Measurements from ENCODE around the gene FLII.

- TF ChIP-seq ZNF425 (CRISPR knock-in tag; conservative IDR thresholded peaks at IDR 0.05) (no peak), RELA (CRISPR knock-in tag; IDR thresholded peaks at IDR 0.05; ENCODE audit: borderline replicate concordance) (no peak), ATF6 (CRISPR knock-in tag; IDR thresholded peaks at IDR 0.05) (no peak), ZNF232 (CRISPR knock-in tag; IDR thresholded peaks at IDR 0.05) (no peak), FOXP1 (CRISPR knock-in tag; IDR thresholded peaks at IDR 0.05; ENCODE audit: borderline replicate concordance) (no peak), SP1 (CRISPR knock-in tag; conservative IDR thresholded peaks at IDR 0.05) (no peak), CREB1 (CRISPR knock-in tag; IDR thresholded peaks at IDR 0.05) (no peak), USF2 (CRISPR knock-in tag; IDR thresholded peaks at IDR 0.05) (no peak), RORB (CRISPR knock-in tag; IDR thresholded peaks at IDR 0.05) (no peak), SMAD3 (CRISPR knock-in tag; IDR thresholded peaks at IDR 0.05; ENCODE audit: borderline replicate concordance) (no peak)
- TF ChIP-seq, protein P1, sequence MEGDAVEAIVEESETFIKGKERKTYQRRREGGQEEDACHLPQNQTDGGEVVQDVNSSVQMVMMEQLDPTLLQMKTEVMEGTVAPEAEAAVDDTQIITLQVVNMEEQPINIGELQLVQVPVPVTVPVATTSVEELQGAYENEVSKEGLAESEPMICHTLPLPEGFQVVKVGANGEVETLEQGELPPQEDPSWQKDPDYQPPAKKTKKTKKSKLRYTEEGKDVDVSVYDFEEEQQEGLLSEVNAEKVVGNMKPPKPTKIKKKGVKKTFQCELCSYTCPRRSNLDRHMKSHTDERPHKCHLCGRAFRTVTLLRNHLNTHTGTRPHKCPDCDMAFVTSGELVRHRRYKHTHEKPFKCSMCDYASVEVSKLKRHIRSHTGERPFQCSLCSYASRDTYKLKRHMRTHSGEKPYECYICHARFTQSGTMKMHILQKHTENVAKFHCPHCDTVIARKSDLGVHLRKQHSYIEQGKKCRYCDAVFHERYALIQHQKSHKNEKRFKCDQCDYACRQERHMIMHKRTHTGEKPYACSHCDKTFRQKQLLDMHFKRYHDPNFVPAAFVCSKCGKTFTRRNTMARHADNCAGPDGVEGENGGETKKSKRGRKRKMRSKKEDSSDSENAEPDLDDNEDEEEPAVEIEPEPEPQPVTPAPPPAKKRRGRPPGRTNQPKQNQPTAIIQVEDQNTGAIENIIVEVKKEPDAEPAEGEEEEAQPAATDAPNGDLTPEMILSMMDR (IDR thresholded peaks at IDR 0.05), result no peak
- TF ChIP-seq, protein P2, sequence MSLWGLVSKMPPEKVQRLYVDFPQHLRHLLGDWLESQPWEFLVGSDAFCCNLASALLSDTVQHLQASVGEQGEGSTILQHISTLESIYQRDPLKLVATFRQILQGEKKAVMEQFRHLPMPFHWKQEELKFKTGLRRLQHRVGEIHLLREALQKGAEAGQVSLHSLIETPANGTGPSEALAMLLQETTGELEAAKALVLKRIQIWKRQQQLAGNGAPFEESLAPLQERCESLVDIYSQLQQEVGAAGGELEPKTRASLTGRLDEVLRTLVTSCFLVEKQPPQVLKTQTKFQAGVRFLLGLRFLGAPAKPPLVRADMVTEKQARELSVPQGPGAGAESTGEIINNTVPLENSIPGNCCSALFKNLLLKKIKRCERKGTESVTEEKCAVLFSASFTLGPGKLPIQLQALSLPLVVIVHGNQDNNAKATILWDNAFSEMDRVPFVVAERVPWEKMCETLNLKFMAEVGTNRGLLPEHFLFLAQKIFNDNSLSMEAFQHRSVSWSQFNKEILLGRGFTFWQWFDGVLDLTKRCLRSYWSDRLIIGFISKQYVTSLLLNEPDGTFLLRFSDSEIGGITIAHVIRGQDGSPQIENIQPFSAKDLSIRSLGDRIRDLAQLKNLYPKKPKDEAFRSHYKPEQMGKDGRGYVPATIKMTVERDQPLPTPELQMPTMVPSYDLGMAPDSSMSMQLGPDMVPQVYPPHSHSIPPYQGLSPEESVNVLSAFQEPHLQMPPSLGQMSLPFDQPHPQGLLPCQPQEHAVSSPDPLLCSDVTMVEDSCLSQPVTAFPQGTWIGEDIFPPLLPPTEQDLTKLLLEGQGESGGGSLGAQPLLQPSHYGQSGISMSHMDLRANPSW (CRISPR knock-in tag; conservative IDR thresholded peaks at IDR 0.05; ENCODE audit: low read depth), result no peak
- TF ChIP-seq, protein P3, sequence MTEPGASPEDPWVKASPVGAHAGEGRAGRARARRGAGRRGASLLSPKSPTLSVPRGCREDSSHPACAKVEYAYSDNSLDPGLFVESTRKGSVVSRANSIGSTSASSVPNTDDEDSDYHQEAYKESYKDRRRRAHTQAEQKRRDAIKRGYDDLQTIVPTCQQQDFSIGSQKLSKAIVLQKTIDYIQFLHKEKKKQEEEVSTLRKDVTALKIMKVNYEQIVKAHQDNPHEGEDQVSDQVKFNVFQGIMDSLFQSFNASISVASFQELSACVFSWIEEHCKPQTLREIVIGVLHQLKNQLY (CRISPR knock-in tag; IDR thresholded peaks at IDR 0.05), result no peak
- TF ChIP-seq, protein P4, sequence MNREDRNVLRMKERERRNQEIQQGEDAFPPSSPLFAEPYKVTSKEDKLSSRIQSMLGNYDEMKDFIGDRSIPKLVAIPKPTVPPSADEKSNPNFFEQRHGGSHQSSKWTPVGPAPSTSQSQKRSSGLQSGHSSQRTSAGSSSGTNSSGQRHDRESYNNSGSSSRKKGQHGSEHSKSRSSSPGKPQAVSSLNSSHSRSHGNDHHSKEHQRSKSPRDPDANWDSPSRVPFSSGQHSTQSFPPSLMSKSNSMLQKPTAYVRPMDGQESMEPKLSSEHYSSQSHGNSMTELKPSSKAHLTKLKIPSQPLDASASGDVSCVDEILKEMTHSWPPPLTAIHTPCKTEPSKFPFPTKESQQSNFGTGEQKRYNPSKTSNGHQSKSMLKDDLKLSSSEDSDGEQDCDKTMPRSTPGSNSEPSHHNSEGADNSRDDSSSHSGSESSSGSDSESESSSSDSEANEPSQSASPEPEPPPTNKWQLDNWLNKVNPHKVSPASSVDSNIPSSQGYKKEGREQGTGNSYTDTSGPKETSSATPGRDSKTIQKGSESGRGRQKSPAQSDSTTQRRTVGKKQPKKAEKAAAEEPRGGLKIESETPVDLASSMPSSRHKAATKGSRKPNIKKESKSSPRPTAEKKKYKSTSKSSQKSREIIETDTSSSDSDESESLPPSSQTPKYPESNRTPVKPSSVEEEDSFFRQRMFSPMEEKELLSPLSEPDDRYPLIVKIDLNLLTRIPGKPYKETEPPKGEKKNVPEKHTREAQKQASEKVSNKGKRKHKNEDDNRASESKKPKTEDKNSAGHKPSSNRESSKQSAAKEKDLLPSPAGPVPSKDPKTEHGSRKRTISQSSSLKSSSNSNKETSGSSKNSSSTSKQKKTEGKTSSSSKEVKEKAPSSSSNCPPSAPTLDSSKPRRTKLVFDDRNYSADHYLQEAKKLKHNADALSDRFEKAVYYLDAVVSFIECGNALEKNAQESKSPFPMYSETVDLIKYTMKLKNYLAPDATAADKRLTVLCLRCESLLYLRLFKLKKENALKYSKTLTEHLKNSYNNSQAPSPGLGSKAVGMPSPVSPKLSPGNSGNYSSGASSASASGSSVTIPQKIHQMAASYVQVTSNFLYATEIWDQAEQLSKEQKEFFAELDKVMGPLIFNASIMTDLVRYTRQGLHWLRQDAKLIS (CRISPR knock-in tag; IDR thresholded peaks at IDR 0.05; ENCODE audit: borderline replicate concordance), result no peak
These were observed 24.6 kb downstream of the FLII start for GRCh38 chr17:18233803-18234518.

Measured in WTC11 (cell line).